ENCODE measurements around the gene MCM8.
A peak's percentile ranks its signal among the peaks of the same experiment; 100 is the strongest.

Gene MCM8

DNA sequence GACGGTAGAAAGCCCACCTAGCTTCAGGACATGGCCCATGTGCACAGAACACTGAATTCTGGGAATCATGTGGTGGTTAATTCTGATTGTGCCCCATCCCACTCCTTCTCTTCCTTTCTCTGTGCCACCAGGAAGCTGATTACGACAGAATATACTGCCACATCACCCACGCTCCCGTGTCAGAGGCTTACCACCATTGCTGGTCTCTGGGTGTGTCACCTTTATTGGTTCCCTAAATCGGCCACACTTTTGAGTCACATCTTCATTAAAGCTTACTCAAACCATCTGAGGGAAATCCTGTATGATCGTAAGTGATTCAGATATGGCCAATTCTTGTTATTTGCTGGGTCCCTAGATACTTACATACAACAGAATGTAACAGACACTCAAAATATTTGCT lies 3.2 kb upstream of the MCM8 start:
- DNase-seq (ENCODE audit: low read depth, low spot score), result peak; percentile 3

DNA sequence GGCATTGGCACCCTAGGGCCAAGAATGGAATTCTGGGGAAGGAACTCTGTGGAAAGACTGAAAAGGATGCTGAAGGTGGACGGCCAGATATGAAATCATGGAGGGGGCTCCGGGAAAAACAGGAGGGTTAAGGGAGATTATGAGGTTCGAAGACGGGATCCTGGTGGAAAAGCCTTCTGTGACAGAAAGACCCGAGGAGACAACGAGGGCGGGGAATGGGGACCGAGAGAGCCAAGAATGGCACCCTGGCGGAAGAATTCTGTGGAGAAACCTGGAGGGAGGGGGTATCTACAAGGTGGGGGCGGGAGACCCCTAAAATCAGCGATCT lies 545 bp upstream of the MCM8 start:
- no peak for DNase-seq (ENCODE audit: low read depth, low spot score)

DNA sequence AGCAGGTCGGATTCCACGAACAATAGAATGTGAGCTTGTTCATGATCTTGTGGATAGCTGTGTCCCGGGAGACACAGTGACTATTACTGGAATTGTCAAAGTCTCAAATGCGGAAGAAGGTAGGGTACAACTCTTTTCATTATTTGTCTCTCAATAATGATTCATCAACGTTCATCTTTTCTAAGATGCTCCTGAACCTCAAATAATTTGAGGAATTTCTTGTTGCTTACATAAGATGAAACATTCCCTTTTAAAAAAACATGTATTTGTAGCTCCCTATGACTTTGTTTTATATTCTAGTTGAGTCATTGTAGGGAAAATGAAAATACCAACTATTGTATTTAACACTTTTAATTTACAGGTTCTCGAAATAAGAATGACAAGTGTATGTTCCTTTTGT lies 17.0 kb downstream of the MCM8 start:
- no peak for DNase-seq (ENCODE audit: low read depth, low spot score)

DNA sequence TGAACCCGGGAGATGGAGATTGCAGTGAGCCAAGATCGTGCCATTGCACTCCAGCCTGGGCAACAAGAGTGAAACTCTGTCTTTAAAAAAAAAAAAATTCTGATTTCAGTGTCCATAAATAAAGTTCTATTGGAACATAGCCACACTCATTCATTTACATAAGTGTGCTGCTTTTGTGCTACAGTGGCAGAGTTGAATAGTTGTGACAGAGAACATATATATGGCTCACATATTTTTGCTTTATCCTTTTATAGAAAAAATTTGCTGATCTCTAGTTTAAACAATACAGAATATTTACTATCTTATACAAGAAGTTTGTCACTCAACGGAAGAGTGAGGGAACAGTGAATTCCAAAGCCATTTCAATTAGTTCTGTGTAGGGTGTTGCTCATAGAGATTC lies 18.0 kb downstream of the MCM8 start:
- DNase-seq (ENCODE audit: low read depth, low spot score), result no peak

DNA sequence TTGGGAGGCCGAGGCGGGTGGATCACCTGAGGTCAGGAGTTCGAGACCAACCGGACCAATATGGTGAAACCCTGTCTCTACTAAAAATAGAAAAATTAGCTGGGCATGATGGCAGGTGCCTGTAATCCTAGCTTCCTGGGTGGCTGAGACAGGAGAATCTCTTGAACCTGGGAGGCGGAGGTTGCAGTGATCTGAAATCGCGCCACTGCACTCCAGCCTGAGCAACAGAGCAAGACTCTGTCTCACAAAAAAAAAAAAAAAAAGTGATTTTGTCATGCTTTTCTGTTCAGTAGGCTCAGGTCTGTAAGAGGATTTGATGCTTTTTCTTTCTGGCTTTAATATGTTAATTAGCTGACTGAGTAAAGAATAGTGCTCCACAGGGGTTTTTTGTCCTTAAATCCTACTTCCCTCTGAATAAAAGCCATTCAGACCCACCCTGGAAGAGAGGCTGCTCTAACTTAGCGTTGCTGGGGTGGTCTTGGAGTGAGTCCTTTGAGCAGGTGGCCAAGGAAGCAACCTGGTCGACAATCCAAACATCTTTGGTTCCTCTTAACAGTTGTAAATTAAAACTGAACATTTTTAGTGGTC lies 19.0 kb downstream of the MCM8 start:
- DNase-seq (ENCODE audit: low read depth, low spot score), result no peak

DNA sequence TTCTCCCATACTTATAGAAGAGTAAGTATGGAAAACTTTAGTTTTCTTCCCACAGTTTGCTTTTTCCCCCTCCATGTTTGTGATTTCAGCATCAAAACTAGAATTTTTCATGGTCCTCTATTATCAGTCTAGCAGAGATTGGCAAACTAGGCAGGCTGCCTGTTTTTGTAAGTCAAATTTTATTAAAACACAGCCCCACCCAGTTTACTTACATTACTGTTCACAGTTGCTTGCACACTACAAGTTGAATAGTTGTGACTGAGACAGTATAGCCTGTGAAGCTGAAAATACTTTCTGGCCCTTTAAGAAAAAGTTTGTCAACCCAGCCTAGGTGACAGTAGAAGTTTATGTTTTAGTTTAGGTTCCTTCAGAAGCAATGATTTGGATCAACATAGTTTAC lies 19.5 kb downstream of the MCM8 start:
- no peak for DNase-seq (ENCODE audit: low read depth, low spot score)

DNA sequence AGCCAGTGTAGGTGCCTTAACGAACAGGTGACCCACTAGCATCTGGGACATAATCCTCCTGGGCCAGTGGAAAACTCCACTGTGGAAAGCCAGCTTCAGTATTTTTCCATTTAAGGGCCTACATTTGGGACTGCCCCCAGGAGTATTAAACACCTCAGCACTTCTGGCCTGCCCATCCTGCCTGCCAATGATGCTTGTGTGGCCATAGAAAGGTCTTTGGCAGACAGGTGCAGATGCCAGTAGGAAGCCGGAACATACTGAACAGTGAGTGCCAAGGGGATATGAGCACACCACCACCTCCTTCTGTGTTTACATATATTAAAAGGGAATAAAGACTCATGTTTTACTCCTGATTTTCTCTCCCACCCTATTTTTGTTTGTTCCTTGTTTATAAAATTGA lies 19.9 kb downstream of the MCM8 start:
- no peak for DNase-seq (ENCODE audit: low read depth, low spot score)

DNA sequence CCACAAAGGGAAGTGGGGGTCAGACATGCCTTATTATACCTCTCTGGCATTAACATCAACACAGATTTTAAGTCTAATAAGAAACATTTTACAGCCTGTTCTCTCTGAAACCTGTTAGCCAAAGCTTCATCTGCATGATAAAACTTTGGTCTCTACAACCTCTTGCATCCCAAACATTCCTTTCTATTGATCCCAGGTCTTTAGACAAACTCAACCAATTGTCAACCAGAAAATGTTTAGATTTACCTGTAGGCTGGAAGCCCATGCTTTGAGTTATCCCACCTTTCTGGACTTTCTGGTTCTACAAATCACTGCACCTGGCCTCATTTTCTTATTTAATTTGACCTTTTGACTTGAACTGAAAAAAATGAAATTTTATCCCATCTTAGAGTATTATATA lies 20.8 kb downstream of the MCM8 start:
- DNase-seq (ENCODE audit: low read depth, low spot score), result no peak

DNA sequence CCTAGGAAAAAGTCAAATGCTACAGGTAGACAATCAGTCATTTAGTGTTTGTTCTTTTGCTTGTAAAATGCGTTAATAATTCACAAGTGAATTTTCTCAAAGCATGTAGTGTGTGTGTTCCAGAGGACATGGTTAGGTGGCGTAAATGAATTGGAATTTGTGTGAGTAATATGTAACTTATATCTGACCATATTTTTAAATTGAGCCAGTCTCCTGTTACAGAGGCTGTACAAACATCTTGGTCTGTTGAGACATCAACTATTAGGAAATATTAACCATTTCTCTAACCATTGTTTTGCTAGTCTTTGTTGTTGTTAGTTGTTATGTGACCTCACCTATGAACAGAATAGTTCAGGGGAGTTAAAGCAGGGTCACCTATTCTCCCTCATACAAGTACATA lies 22.7 kb downstream of the MCM8 start:
- DNase-seq (ENCODE audit: low read depth, low spot score), result no peak

DNA sequence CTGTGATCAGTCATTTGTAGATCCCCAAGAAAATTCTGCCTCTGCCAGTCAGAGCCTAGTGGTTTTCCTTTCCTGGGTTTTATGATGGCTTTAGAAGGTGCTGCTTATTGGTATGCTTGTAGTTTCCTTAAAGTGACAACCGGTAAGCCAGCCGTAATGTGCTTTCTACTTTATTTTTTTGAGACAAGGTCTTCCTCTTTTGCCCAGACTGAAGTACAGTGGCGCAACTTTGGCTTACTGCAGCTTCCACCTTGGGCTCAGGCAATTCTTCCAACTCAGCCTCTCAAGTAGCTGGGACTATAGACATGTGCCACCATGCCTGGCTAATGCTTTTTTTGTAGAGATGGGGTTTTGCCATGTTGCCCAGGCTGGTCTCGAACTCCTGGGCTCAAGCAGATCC lies 23.5 kb downstream of the MCM8 start:
- DNase-seq (ENCODE audit: low read depth, low spot score), result no peak

DNA sequence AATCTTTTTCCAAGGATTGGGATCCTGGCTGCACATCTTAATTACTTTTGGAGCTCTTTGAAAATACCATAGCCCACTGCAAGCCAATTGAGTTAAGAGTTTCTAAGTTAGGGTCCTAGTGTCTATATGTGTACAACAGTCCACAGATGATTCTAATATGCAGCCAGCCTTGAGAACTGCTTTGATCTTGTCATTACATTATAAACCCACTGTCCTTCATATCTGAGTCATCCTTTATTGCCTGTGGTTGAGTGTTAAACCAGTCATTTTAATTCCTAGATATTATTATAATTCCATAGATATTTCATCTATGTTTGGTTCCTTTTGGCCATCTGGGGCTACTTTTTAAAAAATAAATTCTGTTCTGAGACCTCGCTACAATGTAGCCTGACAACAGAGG lies 24.1 kb downstream of the MCM8 start:
- DNase-seq (ENCODE audit: low read depth, low spot score), result no peak

DNA sequence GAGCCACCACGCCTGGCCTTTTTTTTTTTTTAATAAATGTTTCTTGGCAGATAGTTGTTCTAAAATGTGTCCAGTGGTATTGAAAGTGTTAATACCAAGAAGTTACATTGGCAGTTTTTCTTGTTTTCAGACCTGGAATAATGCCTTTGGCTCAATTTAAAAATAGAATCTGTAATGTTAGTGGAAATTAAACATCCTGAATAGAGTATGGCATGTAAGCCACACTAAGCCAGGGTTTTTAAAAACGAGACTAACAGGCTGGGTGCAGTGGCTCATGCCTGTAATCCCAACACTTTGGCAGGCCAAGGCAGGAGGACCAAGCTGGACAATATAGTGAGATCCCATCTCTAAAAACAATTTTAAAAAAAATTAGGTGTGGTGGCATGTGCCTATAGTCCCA lies 25.3 kb downstream of the MCM8 start:
- no peak for DNase-seq (ENCODE audit: low read depth, low spot score)

DNA sequence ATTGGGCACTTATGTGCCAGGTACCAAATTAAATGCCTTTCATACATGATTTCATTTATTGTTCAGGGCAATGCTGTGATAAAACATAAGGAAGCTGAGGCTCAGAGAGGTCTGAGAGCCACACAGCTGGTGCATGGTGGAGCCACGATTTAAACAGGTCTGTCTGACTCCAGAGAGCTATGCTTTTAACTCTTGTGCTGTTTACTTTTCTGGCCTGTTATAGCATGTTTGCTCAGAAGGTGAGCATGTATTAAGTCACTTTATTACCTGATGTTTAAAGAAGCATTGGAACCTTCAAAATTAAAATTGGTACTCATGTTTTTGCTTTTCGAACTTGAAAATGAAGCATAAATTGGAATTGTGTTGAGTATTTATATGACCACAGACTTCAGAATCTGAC lies 26.8 kb downstream of the MCM8 start:
- DNase-seq (ENCODE audit: low read depth, low spot score), result no peak

DNA sequence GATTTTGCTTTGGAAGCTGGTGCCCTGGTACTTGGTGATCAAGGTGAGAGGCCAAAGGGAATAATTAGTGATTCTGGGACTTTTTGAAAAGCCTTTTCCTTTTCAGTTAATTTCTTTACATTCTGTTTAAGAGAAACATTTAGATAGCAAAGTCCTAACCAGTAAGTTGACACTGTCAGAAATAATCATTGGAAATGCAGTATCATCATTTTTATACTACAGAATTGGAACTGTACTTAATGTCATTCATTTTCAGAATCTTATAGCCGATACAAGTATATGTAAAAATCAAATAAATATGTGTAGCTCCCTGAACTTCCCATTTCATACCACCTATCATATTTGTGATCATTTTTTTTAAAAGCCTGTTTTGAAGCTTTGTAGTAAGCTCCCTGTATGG lies 27.5 kb downstream of the MCM8 start:
- DNase-seq (ENCODE audit: low read depth, low spot score), result no peak

DNA sequence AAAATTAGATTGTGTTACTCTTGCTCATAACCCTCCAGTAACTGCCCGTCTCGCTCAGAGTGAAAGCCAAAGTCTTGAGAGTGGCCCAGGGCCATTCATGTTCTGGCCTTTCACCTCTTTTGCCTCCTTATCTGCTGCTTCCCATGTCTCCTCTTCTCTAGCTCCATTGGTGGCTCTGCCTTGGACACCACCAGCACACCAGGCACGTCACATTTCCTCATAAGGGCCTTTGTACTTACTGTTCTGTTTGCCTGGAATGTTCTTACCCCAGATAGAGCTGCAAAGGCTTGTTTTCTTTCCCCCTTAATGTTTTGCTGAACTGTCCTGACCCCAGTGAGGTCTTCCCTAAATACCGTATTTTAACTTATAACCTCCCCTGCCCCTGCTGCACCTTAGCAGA lies 29.3 kb downstream of the MCM8 start:
- no peak for DNase-seq (ENCODE audit: low read depth, low spot score)

DNA sequence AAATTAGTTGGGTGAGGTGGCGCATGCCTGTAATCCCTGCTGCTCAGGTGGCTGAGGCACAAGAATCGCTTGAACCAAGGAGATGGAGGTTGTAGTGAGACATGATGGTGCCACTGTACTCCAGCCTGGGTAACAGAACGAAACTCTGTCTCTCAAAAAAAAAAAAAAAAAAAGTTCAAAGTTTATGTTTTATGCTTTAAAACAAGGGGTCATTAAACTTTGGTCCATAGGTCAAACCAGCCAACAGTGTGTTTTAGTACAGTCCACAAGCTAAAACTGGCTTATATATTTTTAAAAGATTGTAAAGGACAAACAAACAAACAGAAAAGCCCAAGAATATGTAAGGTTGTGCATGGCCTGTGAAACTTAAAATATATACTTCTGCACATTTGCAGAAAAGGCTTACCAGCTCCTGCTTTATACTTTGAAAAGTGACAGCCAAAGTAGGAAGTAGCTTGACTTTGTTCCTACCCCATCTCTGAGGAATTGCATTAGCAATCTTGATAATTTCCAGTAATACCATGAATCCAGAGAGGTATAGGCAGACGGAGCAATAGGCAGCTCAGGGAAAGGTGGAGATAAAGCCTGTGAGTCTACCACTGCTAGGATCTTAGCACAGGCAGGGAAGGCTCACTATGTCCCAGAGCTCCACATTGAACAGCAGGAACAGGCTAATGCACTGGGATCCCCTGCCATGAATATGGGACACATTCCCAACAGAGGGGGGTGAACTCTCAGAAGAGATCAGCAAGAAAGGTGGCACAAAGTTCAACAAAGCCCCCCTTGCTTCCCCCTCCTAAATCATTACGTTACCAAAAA lies 30.5 kb downstream of the MCM8 start:
- no peak for DNase-seq (ENCODE audit: low read depth, low spot score)

DNA sequence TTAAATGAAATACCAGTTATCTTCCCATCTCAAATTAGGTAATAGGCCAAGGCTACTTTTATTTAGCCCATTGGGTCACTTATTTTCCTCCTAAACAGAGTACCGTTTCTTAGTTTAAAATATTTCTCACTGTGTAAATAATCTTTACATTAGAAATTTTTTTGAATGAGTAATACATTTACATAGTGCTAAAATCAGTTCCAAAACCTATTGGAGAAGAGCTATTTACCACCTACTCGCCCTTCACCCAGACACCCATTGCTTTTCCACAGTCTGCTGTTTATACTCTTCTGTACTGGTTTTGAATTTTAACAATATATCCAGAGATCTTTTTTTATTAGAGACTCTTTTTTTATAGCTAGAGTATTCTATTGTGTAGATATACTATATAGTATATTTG lies 36.9 kb downstream of the MCM8 start:
- no peak for DNase-seq (ENCODE audit: low read depth, low spot score)

DNA sequence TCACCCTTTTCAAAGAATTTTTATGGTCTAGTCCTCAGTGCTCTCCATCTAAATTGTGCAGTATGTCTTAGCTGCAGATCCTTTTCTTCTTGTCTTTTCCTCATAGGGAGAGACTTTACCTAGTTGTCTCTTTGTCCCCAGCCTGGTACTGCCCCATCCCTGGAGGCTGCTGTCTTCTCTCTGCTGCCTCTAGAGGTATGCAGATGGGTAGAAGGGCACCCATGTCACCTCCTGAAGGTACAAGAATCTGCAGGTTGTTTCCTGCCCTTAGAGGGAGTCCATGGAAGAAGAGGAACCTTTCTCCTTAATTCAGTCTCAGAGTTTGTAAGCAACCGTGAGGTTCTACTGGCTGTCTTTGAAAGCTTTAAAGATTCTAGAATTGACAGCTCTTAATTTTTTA lies 39.1 kb downstream of the MCM8 start:
- DNase-seq (ENCODE audit: low read depth, low spot score), result no peak

DNA sequence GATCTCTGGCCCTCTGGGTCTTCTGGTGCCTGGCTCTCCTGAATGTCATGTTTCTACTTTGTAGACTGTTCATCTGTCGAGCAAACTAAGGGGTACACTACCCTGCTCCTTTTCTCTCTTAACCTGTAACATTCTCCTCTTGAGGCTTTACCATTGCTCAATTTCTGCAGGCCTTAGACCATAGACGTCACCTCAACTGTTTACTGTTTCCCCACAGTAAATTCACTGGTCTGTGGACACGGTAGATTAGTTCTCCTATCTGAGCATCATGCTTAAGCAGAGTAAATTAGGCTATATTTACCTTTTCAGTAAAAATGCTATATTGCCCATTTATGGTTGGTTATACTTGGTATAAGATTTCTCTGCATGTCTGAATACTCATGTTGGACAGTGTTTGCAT lies 40.5 kb downstream of the MCM8 start:
- DNase-seq (ENCODE audit: low read depth, low spot score), result no peak

DNA sequence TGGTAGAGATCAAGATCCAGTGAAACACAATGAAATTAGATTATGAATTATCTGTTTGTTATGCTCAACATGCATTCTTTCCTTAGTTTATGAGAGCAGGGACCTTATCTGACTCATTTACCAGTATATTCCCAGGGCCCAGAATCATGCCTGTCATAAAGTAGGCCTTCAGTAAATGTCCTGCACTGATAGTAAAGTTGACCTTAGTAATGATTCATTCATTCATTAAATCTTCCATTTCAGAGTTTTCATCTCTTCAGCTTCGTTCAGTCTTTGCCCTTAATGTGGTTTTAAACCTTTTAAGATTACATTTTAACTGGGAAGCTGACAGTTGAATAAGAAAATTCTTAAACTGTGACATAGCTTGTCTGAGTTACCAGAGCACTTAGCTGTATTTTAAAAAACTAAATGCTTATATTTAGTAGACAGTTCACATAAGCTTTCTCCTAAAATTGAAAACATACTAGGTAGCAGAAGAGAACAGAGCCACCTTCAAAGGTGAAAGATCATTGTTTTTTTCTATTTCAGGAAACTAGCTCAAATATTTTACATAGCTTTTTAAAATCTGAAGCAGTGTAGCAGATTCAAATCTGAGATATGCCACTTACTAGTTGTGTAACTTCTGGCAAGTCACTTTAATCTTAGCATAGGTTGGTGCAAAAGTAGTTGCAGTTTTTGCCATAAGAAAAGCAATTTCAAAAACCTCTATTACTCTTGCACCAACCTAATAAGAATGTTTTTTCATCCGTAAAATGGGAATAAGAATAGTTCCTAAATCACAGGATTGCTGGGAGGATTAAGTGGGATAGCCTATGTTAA lies 41.4 kb downstream of the MCM8 start:
- DNase-seq (ENCODE audit: low read depth, low spot score), result no peak

DNA sequence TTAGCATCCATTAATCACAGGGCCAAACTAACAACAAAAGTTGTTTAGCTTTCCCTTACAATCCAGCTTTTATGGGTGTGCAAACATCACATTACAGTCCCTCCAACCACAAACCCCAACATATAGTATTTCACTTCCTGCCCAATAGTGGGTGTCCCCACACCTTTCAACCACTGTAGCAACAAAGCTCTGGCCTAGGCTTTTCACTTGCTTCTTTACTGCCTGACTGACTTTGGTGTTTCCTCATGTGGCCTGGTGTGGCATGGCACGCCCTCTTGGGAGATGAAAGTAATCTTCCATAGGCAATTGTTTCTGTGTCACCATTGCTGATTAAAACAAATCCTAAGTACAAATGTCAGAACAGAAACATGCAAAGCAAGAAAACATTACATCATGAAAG lies 46.3 kb downstream of the MCM8 start:
- DNase-seq (ENCODE audit: low read depth, low spot score), result no peak

DNA sequence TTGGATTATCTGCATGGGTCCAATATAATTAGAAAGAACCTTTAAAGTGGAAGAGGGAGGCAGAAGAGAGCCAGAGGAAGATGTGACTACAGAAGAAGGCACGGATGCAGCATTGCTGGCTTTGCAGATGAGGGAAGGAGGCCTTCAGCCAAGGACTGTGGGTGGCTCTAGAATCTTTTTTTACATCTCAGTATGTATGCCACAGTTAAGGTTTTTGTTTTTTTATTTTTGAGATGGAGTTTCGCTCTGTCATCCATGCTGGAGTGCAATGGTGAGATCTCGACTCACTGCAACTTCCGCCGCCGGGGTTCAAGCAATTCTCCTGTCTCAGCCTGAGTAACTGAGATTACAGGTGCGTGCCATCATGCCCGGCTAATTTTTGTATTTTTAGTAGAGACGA lies 49.3 kb downstream of the MCM8 start:
- no peak for DNase-seq (ENCODE audit: low read depth, low spot score)

DNA sequence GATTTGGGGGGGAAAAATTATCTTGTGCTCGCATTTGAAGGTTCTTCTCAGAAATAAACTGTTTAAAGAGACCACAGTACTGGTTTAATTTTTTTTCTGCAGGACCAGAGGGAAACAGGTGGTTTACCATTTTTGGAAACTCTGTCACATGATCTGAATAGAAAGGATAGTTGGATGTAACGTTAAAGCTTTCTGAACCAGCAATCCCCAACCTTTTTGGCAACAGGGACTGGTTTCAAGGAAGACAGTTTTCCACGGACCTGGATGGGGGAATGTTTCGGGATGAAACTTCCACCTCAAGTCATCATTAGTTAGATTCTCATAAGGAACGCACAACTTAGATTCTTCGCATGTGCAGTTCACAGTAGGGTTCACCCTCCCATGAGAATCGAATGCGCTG lies 50.4 kb downstream of the MCM8 start:
- DNase-seq (ENCODE audit: low read depth, low spot score), result no peak

Data from activated CD4-positive, CD25-positive, alpha-beta regulatory T cell treated with anti-CD3 and anti-CD28 coated beads, Interleukin-2, amount 50 U/mL, for 16 hours (primary cell).